Effector CD4-positive, alpha-beta T cell (primary cell): ENCODE data around the gene HOXA4. TPM values are rescaled to one million over a fixed set of nuclear protein-coding genes. Genes with fewer than 3 reads are reported as not detected.

Experiments
- DNase-seq: peaks from one replicate; pipeline ENCODE4 v3.0.0-alpha.2; 2020
- total RNA-seq: gene quantifications from one replicate; lab custom pipeline; 2026; lab: John Stamatoyannopoulos, UW

Gene HOXA4
- total RNA-seq, result not detected

- peak; percentile 29 for DNase-seq
Observed at GRCh38 chr7:27130540-27131389, at the start of gene HOXA4. HOXA4 (minus strand) TSS chr7:27130757; CDS start chr7:27130733, 24 bp downstream.

DNA sequence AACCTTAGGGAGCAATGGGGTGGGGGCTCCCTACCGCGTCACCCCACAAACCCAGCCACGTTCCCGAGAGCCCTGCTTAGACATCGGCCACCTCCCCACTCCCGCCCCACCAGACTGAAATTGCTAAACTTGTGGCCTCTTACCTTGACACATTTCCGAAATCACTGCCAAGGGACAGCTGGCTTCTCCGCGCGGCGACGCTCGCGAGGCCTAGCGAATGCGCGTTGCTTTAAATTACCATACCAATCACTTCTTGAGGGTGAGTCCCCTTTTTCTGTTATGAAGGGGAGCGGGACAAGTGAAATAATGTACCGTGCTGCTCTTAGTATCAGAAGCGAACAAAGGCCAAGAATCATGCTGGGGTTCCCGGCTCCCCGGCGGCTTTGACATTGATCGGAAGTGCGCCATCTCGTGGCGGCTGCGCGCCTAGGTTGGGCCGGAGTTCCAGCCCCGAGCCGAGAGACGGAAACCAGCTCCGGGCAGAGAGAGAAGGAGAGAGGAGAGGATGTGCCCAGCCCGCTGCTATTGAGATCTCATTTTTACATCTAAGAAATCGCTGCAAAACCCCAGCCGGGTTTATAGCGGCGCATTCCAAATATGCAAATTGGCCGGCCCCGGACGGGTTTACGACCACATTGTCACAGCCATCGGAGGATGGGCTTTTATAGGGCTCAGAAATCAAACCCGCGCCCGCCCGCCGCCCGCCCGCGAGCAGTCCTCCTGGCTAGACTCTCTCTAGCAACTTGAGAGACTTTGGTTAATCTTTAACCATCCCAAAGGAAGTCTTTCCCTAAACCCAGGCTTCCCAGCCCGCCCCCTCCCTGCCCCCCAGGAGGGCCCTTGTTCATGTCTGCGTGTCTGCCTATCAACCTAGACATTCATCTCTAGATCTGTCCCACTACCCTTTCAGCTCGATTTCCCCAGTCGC lies 49.2 kb upstream of the HOXA4 start:
- peak; percentile 45 for DNase-seq

GRCh38 chr7:27179030-27179429 lies 48.5 kb upstream of the HOXA4 start:
- no peak for DNase-seq

DNA sequence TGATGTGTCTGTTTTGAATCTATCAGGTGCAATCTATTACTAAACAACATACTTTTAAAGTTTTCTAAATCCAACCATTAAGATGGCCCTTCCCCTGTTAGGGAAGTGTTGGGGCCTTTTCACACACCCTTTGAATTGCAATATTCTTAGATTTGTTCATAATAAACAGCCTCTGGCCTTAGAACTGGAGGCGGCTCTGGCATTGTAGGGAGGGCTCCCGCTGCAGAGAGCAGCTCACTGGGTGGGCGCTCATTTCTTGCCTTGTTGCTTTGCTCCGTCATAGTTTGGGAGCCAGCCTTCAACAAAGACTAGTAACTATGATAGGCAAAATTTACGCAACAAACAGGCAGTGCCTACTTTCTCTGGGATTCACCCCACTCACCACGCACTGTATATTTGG lies 47.8 kb upstream of the HOXA4 start:
- no peak for DNase-seq

DNA sequence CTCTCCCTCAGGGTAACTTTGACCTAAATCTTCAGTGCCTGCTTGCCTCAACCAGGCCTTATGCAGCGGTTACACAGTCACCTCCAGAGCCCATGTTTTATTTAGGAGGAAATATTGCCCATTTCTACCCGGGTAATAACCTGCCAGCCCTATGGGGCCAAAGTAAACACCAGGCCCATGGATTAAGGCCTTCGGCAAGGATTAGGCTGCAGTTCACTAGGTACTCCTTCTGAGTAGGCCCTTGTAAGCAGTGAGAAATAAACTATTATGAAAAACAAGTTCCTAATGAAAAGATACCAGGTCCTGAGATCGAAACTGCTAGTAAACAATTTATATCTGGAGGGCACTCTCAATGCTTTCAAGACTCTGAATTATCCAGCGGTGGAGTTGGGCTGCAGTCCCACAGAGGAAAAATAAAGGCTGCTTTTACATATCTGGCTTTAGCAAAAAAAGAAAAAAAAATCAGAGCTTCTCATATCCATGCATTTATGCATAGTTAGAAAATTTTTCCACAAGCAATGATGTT lies 47.3 kb upstream of the HOXA4 start:
- no peak for DNase-seq

GRCh38 chr7:27176962-27177794 lies 46.6 kb upstream of the HOXA4 start:
- no peak for DNase-seq

DNA sequence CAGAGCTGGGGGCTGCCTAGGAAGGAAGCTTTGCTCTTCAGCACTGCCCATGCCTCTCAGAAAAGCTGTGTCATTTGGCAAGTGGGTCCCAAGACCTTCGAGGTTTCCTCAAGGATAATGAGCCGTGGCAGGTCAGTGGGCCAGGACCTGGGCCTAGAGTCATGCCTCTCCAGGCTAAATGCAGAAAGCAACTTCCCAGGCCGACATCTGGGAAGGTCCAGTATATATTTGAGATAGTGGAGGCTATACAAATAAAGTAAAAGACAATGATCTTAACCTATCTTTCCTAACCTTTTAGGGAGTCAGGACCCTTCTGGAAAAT lies 45.9 kb upstream of the HOXA4 start:
- no peak for DNase-seq

DNA sequence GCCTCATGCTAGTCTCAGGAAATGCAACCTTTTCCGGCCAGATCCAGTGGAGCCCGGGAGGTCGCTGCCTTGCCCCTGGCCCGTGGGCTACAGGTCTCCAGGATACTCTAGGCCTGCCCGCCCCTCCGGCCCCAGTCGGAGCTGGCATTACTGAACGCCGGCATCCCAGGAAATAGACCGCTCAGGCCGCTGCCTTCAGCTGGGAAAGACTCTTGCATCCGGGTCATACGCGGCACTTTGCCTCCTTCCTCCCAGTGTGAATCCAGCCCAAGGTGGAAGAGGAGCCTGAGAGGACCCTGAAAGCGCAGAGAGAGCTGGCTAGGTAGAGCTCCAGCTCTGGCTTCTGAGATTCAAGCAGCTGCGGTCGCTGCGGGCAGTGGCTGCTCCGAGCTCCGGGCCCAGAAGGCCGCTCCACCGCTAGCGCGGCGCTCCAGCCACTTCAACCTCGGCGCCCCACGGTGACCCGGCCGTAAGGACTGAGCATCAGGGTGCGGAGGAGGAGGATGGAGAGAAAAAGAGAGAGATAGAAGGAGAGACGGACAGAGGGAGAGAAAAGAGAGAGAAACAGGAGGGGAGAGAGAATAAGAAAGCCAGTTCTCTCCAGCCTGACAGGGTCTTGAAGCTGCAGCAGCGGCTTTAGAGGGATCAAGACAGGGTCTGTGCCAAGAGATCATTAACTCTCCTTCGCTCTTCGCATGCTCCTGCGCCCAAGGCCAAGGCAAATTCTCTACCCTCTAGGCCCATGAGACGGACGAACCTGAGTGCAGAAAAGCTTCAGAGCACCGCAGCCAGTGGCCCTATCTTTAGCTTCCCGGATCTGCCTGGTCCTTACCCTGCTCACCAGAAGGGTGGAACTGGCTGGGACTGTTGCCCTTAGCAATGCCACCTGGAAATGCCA lies 45.3 kb upstream of the HOXA4 start:
- no peak for DNase-seq

DNA sequence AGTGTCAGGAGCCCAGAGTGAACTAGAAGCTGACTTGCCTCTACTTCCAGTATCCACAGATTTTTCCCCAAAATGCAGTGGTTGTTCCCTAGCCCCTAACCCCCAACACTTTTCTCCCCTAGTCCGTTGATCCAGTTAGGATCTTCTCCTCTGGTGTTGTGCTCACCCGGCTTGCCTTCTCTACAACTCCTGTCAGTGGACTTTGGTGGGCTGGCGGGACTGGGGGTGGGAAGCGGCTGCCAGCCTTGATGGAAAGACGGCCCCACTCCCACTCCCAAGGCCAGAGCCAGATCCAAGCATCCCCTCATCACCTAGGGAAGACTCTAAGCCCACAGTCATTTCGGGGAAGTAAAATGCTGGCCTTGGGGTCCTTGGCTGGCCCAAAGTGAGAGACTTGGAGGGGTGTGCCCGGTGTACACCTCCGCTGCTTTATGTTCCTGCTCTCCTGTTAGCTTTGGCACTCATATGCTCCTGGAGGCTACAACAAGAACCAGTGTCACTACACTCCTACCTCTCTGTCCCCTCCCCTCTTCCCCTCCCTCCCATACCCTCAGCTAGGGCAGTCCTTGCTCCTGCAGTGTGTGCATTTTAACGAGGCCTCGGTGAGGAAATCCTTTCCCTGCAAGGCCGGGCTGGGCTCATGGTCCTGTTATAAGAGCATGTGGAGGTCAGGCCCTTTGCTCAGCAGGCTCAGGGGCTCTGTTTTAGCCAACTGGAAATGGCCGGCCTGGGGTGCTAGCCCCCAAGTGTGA lies 44.5 kb upstream of the HOXA4 start:
- no peak for DNase-seq

DNA sequence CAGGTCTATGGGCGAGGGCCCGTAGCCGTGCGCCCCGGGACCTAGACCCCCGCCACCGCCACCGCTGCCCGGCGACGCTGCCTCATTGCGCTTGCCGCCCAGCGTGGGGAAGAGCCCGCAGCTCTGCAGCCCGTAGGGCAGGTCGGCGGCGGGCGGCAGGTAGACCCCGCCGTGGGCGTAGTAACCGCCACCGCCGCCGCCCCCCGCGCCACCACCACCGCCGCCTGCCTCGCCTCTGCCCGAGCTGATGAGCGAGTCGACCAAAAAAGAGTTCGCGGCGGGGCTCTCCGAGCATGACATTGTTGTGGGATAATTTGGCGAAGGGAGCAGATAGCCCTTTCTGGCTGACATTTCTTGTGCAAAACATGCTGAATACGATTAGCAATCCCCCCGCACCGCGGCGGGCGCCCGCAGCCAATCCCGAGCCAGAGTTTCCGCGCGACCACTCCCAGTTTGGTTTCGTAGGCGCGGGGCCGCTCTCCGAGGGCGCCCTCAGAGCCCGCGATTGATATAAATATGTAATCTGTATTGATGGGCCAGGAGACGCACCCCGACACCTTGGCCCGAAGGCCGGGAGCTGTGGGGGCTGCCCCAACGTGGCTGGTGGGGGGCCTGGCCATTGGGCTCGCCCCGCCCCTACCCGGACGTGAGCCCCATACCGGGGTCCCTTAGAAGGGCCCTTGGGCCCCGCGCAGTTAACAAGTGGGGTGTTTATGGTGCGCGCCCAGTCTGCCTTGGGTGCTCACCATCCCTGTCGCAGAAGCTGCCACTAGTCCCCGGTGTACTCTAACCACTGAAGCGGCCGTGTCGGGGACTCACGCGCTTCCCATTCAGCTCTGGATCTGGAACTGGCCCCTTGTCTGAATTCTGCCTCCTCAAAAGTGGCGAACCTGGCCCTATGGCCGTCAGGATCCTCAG lies 43.7 kb upstream of the HOXA4 start, which contains the start of gene HOXA10:
Gene HOXA10 (minus strand): TSS at position 365 of the 918 bp plus-strand sequence. CDS start 14 bp downstream, at position 351.
- no peak for DNase-seq

GRCh38 chr7:27173511-27173955 lies 43.0 kb upstream of the HOXA4 start:
- no peak for DNase-seq

DNA sequence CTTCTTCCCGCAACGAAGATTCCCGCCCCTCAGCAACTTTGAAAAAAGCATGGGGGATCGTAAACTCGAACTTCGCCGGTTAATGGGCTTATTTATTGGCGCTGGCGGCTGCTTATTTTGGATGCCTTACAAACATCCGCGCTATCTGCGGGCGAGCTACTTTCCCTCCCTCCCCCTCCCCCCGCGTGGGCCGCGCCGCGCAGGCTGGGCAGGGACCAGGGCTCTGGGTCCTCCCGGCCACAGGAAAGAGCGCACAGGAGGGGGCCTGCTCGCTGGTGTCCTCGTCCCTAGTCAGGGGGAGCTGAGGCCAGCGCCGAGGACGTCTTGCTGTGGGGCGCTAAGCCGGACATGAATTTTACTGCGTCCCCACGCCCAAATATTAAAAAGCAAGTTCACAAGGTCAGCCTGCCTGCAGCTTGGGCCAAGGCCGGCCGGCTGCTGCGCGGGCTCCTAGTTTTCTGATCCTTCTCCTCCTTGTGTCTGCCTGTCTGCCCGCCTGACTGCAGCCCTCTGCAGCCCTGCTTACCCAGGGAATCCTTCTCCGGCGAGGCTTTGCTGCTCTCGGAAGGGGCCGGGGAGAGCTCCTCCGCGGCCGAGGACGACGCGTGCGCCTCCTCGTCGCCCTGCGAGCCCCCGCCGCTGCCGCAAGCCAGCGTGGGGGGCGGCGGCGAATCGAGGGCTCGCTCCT lies 42.4 kb upstream of the HOXA4 start:
- DNase-seq, result no peak

- no peak for DNase-seq
Observed at GRCh38 chr7:27172315-27172774, 41.8 kb upstream of the HOXA4 start.

DNA sequence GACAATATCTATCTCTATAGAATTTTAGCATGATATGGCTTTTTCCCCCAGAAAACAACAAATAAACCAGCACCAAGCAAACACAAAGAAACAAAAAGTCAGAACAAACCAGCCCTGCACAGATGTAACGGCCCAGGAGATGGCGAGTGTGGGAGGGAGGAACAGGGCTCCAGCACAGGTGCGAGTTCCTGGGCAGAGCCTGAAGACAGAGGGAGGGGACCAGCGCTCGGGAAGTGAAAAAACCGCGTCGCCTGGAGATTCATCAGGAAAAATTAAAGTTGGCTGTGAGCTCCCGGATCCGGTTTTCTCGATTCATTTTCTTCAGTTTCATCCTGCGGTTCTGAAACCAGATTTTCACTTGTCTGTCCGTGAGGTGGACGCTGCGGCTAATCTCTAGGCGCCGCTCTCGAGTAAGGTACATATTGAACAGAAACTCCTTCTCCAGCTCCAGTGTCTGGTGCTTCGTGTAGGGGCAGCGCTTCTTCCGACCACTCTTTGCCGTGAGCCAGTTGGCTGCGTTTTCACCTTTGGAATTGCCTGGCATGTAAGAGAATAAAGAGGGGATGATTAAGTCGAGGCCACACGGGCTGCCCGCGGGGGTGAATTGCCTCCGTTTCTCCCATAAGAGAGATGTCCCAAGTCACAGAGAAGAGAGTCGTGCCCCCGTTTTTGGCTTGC lies 41.2 kb upstream of the HOXA4 start:
- no peak for DNase-seq

DNA sequence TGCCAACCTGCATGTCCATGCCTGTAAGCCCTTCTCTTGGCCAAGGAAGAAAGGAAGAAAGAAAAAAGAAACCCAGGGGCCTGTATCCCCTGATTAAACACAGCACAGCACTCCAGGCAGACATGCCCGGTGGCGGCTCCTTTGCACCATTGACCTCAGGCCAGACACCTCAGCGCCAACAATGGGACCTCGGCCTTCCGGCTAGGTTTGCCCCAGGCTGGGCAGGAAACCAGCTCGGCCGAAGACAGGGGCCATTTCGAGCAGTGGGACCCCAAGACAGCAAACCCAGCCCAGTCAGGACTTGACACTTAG lies 40.7 kb upstream of the HOXA4 start:
- DNase-seq, result no peak

- no peak for DNase-seq
Observed at GRCh38 chr7:27170426-27171324, 40.1 kb upstream of the HOXA4 start.
